ENCODE results near the gene CAMTA1. TPM values are rescaled to one million over a fixed set of nuclear protein-coding genes. Genes with fewer than 3 reads are reported as not detected.
"Not testable (repeated sequence)": the region's sequence is repeated elsewhere in the genome, so short reads cannot be mapped to it uniquely, and the experiment has no call there.

Gene CAMTA1
- total RNA-seq, 1 donor from 2014 or later, result 268 TPM

DNA sequence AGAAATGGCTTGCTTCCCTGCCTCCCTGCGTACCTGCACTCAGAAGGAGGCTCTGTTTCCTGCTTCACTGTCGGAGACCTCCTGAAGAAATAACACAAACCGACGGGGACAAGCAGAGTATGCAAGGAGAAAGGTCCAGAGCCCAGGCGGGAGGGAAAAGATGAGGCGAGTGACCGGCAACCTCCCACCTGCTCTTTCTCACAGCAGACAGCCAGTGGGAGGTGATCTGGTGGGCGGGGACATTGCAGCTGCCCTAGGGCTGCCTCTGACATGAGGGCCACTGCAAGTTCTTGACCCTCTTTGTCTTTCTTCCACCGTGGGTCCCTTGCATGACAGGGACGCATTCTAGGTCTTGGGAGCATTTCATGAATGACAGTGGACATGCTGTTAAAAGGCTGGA lies 368.2 kb downstream of the CAMTA1 start:
- no peaks in the 10 kb centered on the region for H3K27me3 ChIP-seq
- H3K27ac ChIP-seq, result no peak overlapping the region
- H3K4me3 ChIP-seq, result no peak overlapping the region
- no peak overlapping the region for H2AFZ ChIP-seq (replicated peaks)
- no peak overlapping the region for H3K4me2 ChIP-seq
- Mint-ChIP-seq H3K27me3 (ENCODE audit: insufficient read depth, low read depth) (peaks cover 6% of the 10 kb centered on the region), H3K4me1 (peaks cover 23% of the 10 kb centered on the region), H3K36me3 (no peaks in the 10 kb centered on the region), H3K27ac (no peak overlapping the region), H3K9me3 (no peaks in the 10 kb centered on the region), H3K4me3 (no peak overlapping the region)
- H3K36me3 ChIP-seq, result no peaks in the 10 kb centered on the region
- H3K9me3 ChIP-seq (ENCODE audit: low read depth), result no peaks in the 10 kb centered on the region
- no peak overlapping the region for H3K9ac ChIP-seq
- H3K79me2 ChIP-seq (ENCODE audit: low read depth), result no peaks in the 10 kb centered on the region
- H4K20me1 ChIP-seq (ENCODE audit: low read depth), result no peaks in the 10 kb centered on the region
- DNase-seq (ENCODE audit: low spot score), result no peak
- H3K4me1 ChIP-seq, result peaks cover 11% of the 10 kb centered on the region
- no peaks in the 10 kb centered on the region for H3F3A ChIP-seq (ENCODE audit: low read depth)
- TF ChIP-seq, protein P1, sequence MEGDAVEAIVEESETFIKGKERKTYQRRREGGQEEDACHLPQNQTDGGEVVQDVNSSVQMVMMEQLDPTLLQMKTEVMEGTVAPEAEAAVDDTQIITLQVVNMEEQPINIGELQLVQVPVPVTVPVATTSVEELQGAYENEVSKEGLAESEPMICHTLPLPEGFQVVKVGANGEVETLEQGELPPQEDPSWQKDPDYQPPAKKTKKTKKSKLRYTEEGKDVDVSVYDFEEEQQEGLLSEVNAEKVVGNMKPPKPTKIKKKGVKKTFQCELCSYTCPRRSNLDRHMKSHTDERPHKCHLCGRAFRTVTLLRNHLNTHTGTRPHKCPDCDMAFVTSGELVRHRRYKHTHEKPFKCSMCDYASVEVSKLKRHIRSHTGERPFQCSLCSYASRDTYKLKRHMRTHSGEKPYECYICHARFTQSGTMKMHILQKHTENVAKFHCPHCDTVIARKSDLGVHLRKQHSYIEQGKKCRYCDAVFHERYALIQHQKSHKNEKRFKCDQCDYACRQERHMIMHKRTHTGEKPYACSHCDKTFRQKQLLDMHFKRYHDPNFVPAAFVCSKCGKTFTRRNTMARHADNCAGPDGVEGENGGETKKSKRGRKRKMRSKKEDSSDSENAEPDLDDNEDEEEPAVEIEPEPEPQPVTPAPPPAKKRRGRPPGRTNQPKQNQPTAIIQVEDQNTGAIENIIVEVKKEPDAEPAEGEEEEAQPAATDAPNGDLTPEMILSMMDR (IDR thresholded peaks at IDR 0.05), result no peak
- TF ChIP-seq EZH2phosphoT487 (IDR thresholded peaks at IDR 0.05) (no peak), EZH2 (IDR thresholded peaks at IDR 0.05) (no peak)

DNA sequence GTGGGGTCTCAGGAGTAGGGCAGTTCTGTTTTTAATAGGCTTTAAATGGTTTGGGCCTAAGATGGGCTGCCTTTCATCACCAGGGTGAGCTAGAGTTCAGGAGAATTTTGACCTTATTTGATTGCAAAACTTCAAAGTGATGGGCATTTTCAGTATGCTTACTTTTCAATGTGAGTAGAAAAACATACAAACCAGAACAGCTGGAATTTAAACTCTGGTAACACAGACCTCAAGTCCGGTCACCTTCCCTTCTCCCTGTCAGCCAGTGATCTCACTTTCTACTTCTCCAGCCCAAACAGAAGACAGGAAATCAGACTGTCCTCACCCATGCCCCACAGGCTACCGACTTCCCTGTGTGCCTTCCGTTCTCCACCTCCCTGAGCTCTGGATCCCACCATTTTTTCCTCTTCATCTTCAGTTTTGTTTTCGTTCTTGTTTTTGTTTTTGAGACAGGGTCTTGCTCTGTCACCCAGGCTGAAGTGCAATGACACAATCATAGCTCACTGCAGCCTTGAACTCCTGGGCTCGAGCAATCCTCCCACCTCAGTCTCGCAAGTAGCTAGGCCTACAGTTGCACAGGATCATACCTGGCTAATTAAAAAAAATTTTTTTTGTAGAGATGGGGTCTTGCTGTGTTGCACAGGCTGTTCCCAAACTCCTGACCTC lies 374.0 kb downstream of the CAMTA1 start:
- Mint-ChIP-seq H3K36me3 (no peaks in the 10 kb centered on the region), H3K4me3 (no peak overlapping the region), H3K9me3 (peaks cover 4% of the 10 kb centered on the region)

DNA sequence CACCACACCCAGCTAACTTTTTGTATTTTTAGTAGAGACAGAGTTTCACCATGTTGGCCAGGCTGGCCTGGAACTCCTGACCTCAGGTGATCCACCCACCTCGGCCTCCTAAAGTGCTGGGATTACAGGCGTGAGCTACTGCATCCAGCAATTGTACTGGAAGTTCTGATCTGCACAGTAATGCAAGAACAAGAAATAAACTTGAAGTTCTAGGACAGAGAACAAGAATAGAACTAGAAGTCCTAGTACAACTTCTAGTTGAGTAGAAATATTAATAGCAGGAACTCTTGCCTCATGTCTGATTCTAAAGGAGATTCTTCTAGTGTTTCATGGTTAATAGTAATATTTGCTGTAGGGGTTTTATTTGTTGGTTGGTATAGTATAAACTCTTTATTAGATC lies 383.3 kb downstream of the CAMTA1 start:
- not testable (repeated sequence) for H3K79me2 ChIP-seq (ENCODE audit: low read depth); H3K4me3 Mint-ChIP-seq; H3K27ac ChIP-seq; H3K27ac Mint-ChIP-seq; H2AFZ ChIP-seq (replicated peaks); H3K36me3 ChIP-seq; H3K9ac ChIP-seq; H3K27me3 ChIP-seq; H3K4me3 ChIP-seq; H3K27me3 Mint-ChIP-seq (ENCODE audit: insufficient read depth, low read depth); H3K9me3 ChIP-seq (ENCODE audit: low read depth); H3K4me1 ChIP-seq; H3K4me1 Mint-ChIP-seq; H3F3A ChIP-seq (ENCODE audit: low read depth); H3K9me3 Mint-ChIP-seq; H3K4me2 ChIP-seq; H3K36me3 Mint-ChIP-seq; H4K20me1 ChIP-seq (ENCODE audit: low read depth); DNase-seq (ENCODE audit: low spot score)

More for the DNA sequence above, 374.0 kb downstream of the CAMTA1 start:
- Mint-ChIP-seq H3K27ac (no peak overlapping the region), H3K27me3 (ENCODE audit: insufficient read depth, low read depth) (peaks cover 6% of the 10 kb centered on the region), H3K4me1 (no peaks in the 10 kb centered on the region)
- no peaks in the 10 kb centered on the region for H3K79me2 ChIP-seq (ENCODE audit: low read depth)
- no peak overlapping the region for H3K4me2 ChIP-seq
- no peak overlapping the region for H3K4me3 ChIP-seq
- no peak overlapping the region for H3K9ac ChIP-seq
- no peaks in the 10 kb centered on the region for H3K27me3 ChIP-seq
- no peaks in the 10 kb centered on the region for H3K4me1 ChIP-seq
- no peaks in the 10 kb centered on the region for H3F3A ChIP-seq (ENCODE audit: low read depth)
- TF ChIP-seq, protein P1 (IDR thresholded peaks at IDR 0.05), result no peak
- no peak for TF ChIP-seq EZH2 (IDR thresholded peaks at IDR 0.05)
- TF ChIP-seq EZH2phosphoT487 (IDR thresholded peaks at IDR 0.05), result no peak
- DNase-seq (ENCODE audit: low spot score), result no peak
- H3K36me3 ChIP-seq, result no peaks in the 10 kb centered on the region
- H3K27ac ChIP-seq, result no peak overlapping the region
- H4K20me1 ChIP-seq (ENCODE audit: low read depth), result no peaks in the 10 kb centered on the region
- H3K9me3 ChIP-seq (ENCODE audit: low read depth), result no peaks in the 10 kb centered on the region
- H2AFZ ChIP-seq (replicated peaks), result no peak overlapping the region

DNA sequence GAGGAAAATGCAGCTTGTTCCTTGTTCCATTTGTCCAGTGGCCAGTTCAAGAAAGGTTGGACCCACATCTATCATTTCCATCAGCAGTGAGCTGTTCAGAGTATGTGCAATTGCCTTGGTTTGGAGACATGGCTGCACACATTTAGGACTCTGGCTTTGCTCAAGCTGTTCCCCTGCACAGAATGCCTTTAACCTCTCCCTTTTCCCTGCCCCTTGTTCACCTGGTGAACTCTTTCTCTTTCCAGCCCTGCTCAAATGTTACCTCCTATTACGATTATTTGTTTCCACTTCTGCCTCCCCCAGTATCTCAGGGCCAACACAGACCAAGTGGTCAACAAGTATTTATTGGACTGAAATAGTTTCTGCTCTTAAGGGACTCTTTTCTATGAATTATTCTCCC lies 385.9 kb downstream of the CAMTA1 start:
- H3K36me3 Mint-ChIP-seq, result no peaks in the 10 kb centered on the region
- TF ChIP-seq EZH2phosphoT487 (IDR thresholded peaks at IDR 0.05), result no peak
- TF ChIP-seq, protein P1 (IDR thresholded peaks at IDR 0.05), result no peak
- TF ChIP-seq EZH2 (IDR thresholded peaks at IDR 0.05), result no peak
- H3K4me1 ChIP-seq, result no peaks in the 10 kb centered on the region
- H3K79me2 ChIP-seq (ENCODE audit: low read depth), result no peaks in the 10 kb centered on the region
- H3K4me1 Mint-ChIP-seq, result peaks cover 5% of the 10 kb centered on the region
- H2AFZ ChIP-seq (replicated peaks), result no peak overlapping the region
- H3K4me2 ChIP-seq, result no peak overlapping the region
- no peak overlapping the region for H3K4me3 Mint-ChIP-seq
- no peak overlapping the region for H3K9ac ChIP-seq
- no peak overlapping the region for H3K27ac ChIP-seq
- H3K9me3 ChIP-seq (ENCODE audit: low read depth), result no peaks in the 10 kb centered on the region
- H4K20me1 ChIP-seq (ENCODE audit: low read depth), result no peaks in the 10 kb centered on the region
- no peaks in the 10 kb centered on the region for H3F3A ChIP-seq (ENCODE audit: low read depth)
- no peaks in the 10 kb centered on the region for H3K27me3 ChIP-seq
- DNase-seq (ENCODE audit: low spot score), result no peak
- no peak overlapping the region for H3K27ac Mint-ChIP-seq
- no peaks in the 10 kb centered on the region for H3K36me3 ChIP-seq
- no peaks in the 10 kb centered on the region for H3K27me3 Mint-ChIP-seq (ENCODE audit: insufficient read depth, low read depth)
- no peaks in the 10 kb centered on the region for H3K9me3 Mint-ChIP-seq
- H3K4me3 ChIP-seq, result no peak overlapping the region

All from neural progenitor cell (in vitro differentiated cells).